ENCODE results near the gene PHGDH.

DNA sequence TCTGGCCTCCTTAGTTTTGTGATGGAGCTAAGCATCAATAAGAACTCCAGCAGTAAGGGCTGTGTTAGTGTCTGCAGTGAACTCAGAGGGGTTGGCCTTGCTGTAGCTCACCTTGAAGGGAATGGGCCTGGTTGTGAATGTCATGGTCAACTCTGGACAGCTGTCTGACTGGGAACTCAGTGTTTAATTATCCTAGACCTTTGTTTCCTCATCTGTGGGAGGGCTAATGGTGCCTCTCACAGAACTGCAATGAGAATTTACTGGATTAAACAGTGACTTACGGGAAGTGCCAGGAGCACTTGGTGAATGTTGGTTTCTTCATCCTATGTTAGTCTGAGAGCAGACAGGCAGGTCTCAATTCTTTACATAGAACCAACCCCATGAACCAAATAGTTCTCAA is 33.3 kb downstream of the PHGDH start:
- no peak for TF ChIP-seq CTCF (IDR thresholded peaks at IDR 0.05)
- no peak for TF ChIP-seq POLR2AphosphoS5 (IDR thresholded peaks at IDR 0.05; ENCODE audit: low read depth, low read length)
- TF ChIP-seq REST (IDR thresholded peaks at IDR 0.05; ENCODE audit: insufficient read depth in 1 of 2, low read depth in 2 of 2, low read length in 1 of 2) = no peak
